Measurements from ENCODE around the gene MAN2A2. TPM values are rescaled to one million over a fixed set of nuclear protein-coding genes. Genes with fewer than 3 reads are reported as not detected.

MAN2A2 gene
- polyA plus RNA-seq, 1 donor, result 39.8 TPM

GRCh38 chr15:90947577-90948357 is 44.7 kb downstream of the MAN2A2 start:
- DNase-seq, result no peak

GRCh38 chr15:90948506-90948905 is 45.4 kb downstream of the MAN2A2 start:
- no peak for DNase-seq

GRCh38 chr15:90949979-90950675 is 47.0 kb downstream of the MAN2A2 start:
- no peak for DNase-seq

GRCh38 chr15:90950676-90951075 is 47.6 kb downstream of the MAN2A2 start:
- DNase-seq, result no peak

GRCh38 chr15:90952901-90953677 is 50.0 kb downstream of the MAN2A2 start:
- no peak for DNase-seq

GRCh38 chr15:90953947-90954711 is 51.0 kb downstream of the MAN2A2 start:
- DNase-seq, result no peak

GRCh38 chr15:90954712-90955623 is 51.9 kb downstream of the MAN2A2 start, which contains the start of gene RCCD1:
TSS of gene RCCD1 (plus strand) at chr15:90954884. CDS start at chr15:90956735, 1,851 bp downstream.
- peak; percentile 94 for DNase-seq

- DNase-seq, result no peak
These were observed 52.6 kb downstream of the MAN2A2 start for GRCh38 chr15:90955624-90956273.

GRCh38 chr15:90956274-90957030 is 53.4 kb downstream of the MAN2A2 start:
- DNase-seq, result peak; percentile 82

GRCh38 chr15:90957031-90957790 is 54.1 kb downstream of the MAN2A2 start:
- no peak for DNase-seq

GRCh38 chr15:90957791-90958190 is 54.7 kb downstream of the MAN2A2 start:
- DNase-seq, result no peak

- DNase-seq, result no peak
These were observed 56.0 kb downstream of the MAN2A2 start for GRCh38 chr15:90959028-90959595.

GRCh38 chr15:90959894-90960293 is 56.8 kb downstream of the MAN2A2 start:
- DNase-seq, result peak; percentile 54

GRCh38 chr15:90960298-90961091 is 57.4 kb downstream of the MAN2A2 start:
- DNase-seq, result no peak

GRCh38 chr15:90962021-90962420 is 58.9 kb downstream of the MAN2A2 start:
- DNase-seq, result no peak

- DNase-seq, result no peak
These were observed 63.2 kb downstream of the MAN2A2 start for GRCh38 chr15:90966262-90966661.

GRCh38 chr15:90967206-90967605 is 64.1 kb downstream of the MAN2A2 start:
- no peak for DNase-seq

- DNase-seq, result no peak
These were observed 65.3 kb downstream of the MAN2A2 start for GRCh38 chr15:90968434-90968833.
